A549 (cell line): ENCODE measurements around the gene CARMIL1. TPM values are rescaled to one million over a fixed set of nuclear protein-coding genes. Genes with fewer than 3 reads are reported as not detected.

Source experiments
- ATAC-seq, 2 experiments: fragments of 200-7000 bp in 1 of 2; fragments of >200 bp in 1 of 2; cut with Nextera tagmentation in 1 of 2; cut with Tn5 transposase in 1 of 2; 3 replicates each; pipeline versions ENCODE4 v1.8.0 to v1.9.1; 2018 to 2020; ENCODE audit warnings: mild to moderate bottlenecking in 1 of 2, moderate library complexity in 1 of 2
- CTCF ChIA-PET: fragments of 300-600 bp; sonication (Branson Sonifier 250); formaldehyde crosslinking; extraction: SDS; loops from one replicate; lab custom pipeline; 2021; ENCODE audit warnings: antibody characterized with exemption, inconsistent platforms; lab: Yijun Ruan, JAX
- POLR2A ChIA-PET: fragments of 350-600 bp; formaldehyde crosslinking; extraction: SDS; loops from one replicate; lab custom pipeline; 2021; ENCODE audit warnings: antibody characterized with exemption, inconsistent platforms; lab: Yijun Ruan, JAX
- DNase-seq, 2 experiments: peaks; one replicate each; pipeline versions ENCODE4 v3.0.0 to v3.0.0-alpha.2; 2011 to 2016; ENCODE audit warnings: low read depth in 1 of 2, low spot score in 1 of 2
- FAIRE-seq: peaks from 2 replicates; lab custom pipeline; 2011; peaks lifted over from hg19 to GRCh38; lab: Jason Lieb, UNC
- H3K27ac ChIP-seq, 2 experiments: fragments of >200 bp; sonication (Bioruptor Twin); formaldehyde crosslinking; 3 replicates each; pipeline ENCODE4 v1.5.1; 2016 to 2017
- H3K4me1 ChIP-seq: fragments of >200 bp; sonication (Bioruptor Twin); formaldehyde crosslinking; 3 replicates; pipeline ENCODE4 v1.6.1; 2016
- H3K4me2 ChIP-seq: fragments of >200 bp; sonication (Bioruptor Twin); formaldehyde crosslinking; 3 replicates; pipeline ENCODE4 v1.6.1; 2016
- H3K4me3 ChIP-seq: fragments of >200 bp; sonication (Bioruptor Twin); formaldehyde crosslinking; 3 replicates; pipeline ENCODE4 v1.5.1; 2016
- H3K9me3 ChIP-seq: fragments of >200 bp; sonication (Bioruptor Twin); formaldehyde crosslinking; 3 replicates; pipeline ENCODE4 v1.6.1; 2016
- CBX2 ChIP-seq: fragments of 200-600 bp; sonication (generic); IDR thresholded peaks from 2 replicates; pipeline ENCODE4 v1.6.1; 2016; ENCODE audit warnings: low read depth, mild to moderate bottlenecking, borderline replicate concordance
- CBX8 ChIP-seq: fragments of 200-600 bp; sonication (generic); IDR thresholded peaks from 2 replicates; pipeline ENCODE4 v1.6.1; 2016
- CEBPB ChIP-seq, 2 experiments: fragments of >200 bp in 1 of 2; sonication (Bioruptor Twin) in 1 of 2; formaldehyde crosslinking in 1 of 2; IDR thresholded peaks; 2 replicates each; pipeline ENCODE4 v1.6.1; 2012 to 2016
- EHF ChIP-seq: fragments of 250-450 bp; sonication (Bioruptor Pico); IDR thresholded peaks from 2 replicates; pipeline ENCODE4 v1.5.0; 2020; ENCODE audit warnings: mild to moderate bottlenecking
- EP300 ChIP-seq, 2 experiments: fragments of >200 bp; sonication (Bioruptor Twin); formaldehyde crosslinking; IDR thresholded peaks; 2 replicates in 1 of 2; 3 replicates in 1 of 2; pipeline ENCODE4 v1.6.1; 2016 to 2017
- ESRRA ChIP-seq: fragments of 150-350 bp; IDR thresholded peaks from 2 replicates; pipeline ENCODE4 v1.6.1; 2014; ENCODE audit warnings: mild to moderate bottlenecking, low read length, borderline replicate concordance
- FOSB ChIP-seq: fragments of 250-450 bp; sonication (Bioruptor Pico); IDR thresholded peaks from 2 replicates; pipeline ENCODE4 v1.5.0; 2020; ENCODE audit warnings: mild to moderate bottlenecking, moderate library complexity
- FOXS1 ChIP-seq: fragments of 250-450 bp; sonication (Bioruptor Pico); IDR thresholded peaks from 2 replicates; pipeline ENCODE4 v1.5.0; 2020; ENCODE audit warnings: mild to moderate bottlenecking, moderate library complexity
- HDAC2 ChIP-seq: fragments of 200-600 bp; sonication (generic); IDR thresholded peaks from 2 replicates; pipeline ENCODE4 v1.6.1; 2016
- HEYL ChIP-seq: fragments of 250-450 bp; sonication (Bioruptor Pico); IDR thresholded peaks from 2 replicates; pipeline ENCODE4 v1.8.0; 2021; ENCODE audit warnings: mild to moderate bottlenecking, moderate library complexity
- HOXA7 ChIP-seq: fragments of 250-450 bp; sonication (Bioruptor Pico); IDR thresholded peaks from 2 replicates; pipeline ENCODE4 v1.5.0; 2020; ENCODE audit warnings: mild to moderate bottlenecking, moderate library complexity
- HOXB5 ChIP-seq: fragments of 250-450 bp; sonication (Bioruptor Pico); IDR thresholded peaks from 2 replicates; pipeline ENCODE4 v1.5.0; 2020; ENCODE audit warnings: mild to moderate bottlenecking, moderate library complexity
- JUN ChIP-seq, 2 experiments: fragments of >200 bp; sonication (Bioruptor Twin); formaldehyde crosslinking; IDR thresholded peaks; 2 replicates in 1 of 2; 3 replicates in 1 of 2; pipeline ENCODE4 v1.6.1; 2016 to 2017
- JUNB ChIP-seq: fragments of >200 bp; sonication (Bioruptor Twin); formaldehyde crosslinking; IDR thresholded peaks from 2 replicates; pipeline ENCODE4 v1.6.1; 2016
- KDM5A ChIP-seq: fragments of 200-600 bp; sonication (generic); IDR thresholded peaks from 2 replicates; pipeline ENCODE4 v1.6.1; 2016; ENCODE audit warnings: antibody characterized with exemption, mild to moderate bottlenecking
- NR3C1 ChIP-seq: fragments of >200 bp; sonication (Bioruptor Twin); formaldehyde crosslinking; IDR thresholded peaks from 3 replicates; pipeline ENCODE4 v1.6.1; 2017
- PHF8 ChIP-seq: fragments of 200-600 bp; sonication (generic); IDR thresholded peaks from 2 replicates; pipeline ENCODE4 v1.6.1; 2016; ENCODE audit warnings: low read depth, mild to moderate bottlenecking, antibody characterized with exemption, moderate library complexity, borderline replicate concordance
- POLR2A ChIP-seq: IDR thresholded peaks from 2 replicates; pipeline ENCODE4 v1.6.1; 2012; ENCODE audit warnings: mild to moderate bottlenecking, low read length
- RNF2 ChIP-seq: fragments of 200-600 bp; sonication (generic); IDR thresholded peaks from 2 replicates; pipeline ENCODE4 v1.6.1; 2016; ENCODE audit warnings: low read depth, mild to moderate bottlenecking, antibody characterized with exemption, moderate library complexity, borderline replicate concordance
- SMC3 ChIP-seq: fragments of >200 bp; sonication (Bioruptor Twin); formaldehyde crosslinking; IDR thresholded peaks from 3 replicates; pipeline ENCODE4 v1.6.1; 2018; ENCODE audit warnings: inconsistent platforms
- SREBF2 ChIP-seq: fragments of 450-650 bp; IDR thresholded peaks from 2 replicates; pipeline ENCODE4 v1.6.1; 2014; ENCODE audit warnings: mild to moderate bottlenecking, moderate library complexity
- TFCP2L1 ChIP-seq: fragments of 250-450 bp; sonication (Bioruptor Pico); IDR thresholded peaks from 2 replicates; pipeline ENCODE4 v1.5.0; 2021; ENCODE audit warnings: mild to moderate bottlenecking
- WGBS: methylation state at CpG from one replicate; pipeline ENCODE4 v1.1.6; 2017; ENCODE audit errors: missing lambda C conversion rate; 5-methylcytosine and 5-hydroxymethylcytosine counted together
- polyA plus RNA-seq, 4 experiments: library from polyadenylated mRNA; depleted of rRNA in 3 of 4; stranded (reverse); fragments of >200 nt; fragmentation: RNase III in 1 of 4; extraction: RNeasy Plus Mini Kit Qiagen cat#74134 plus additional on column Dnase treatment in 1 of 4; gene quantifications; 2 replicates in 3 of 4; 3 replicates in 1 of 4; pipeline ENCODE4 v1.2.3, GENCODE V29; 2011 to 2017
- TF ChIP-seq, protein P1 (sequence below): fragments of 450-650 bp; IDR thresholded peaks from 2 replicates; pipeline ENCODE4 v1.6.1; 2014; ENCODE audit warnings: antibody characterized with exemption
- TF ChIP-seq, protein P2 (sequence below): IDR thresholded peaks from 2 replicates; pipeline ENCODE4 v1.6.1; 2012
- TF ChIP-seq, protein P3 (sequence below): fragments of 150-350 bp; IDR thresholded peaks from 2 replicates; pipeline ENCODE4 v1.6.1; 2014; ENCODE audit warnings: low read depth, mild to moderate bottlenecking, low read length

Gene CARMIL1
- polyA plus RNA-seq, 2 of the 4 experiments (the other 2 are of a cell fraction), result 11.5 to 11.8 TPM

DNA sequence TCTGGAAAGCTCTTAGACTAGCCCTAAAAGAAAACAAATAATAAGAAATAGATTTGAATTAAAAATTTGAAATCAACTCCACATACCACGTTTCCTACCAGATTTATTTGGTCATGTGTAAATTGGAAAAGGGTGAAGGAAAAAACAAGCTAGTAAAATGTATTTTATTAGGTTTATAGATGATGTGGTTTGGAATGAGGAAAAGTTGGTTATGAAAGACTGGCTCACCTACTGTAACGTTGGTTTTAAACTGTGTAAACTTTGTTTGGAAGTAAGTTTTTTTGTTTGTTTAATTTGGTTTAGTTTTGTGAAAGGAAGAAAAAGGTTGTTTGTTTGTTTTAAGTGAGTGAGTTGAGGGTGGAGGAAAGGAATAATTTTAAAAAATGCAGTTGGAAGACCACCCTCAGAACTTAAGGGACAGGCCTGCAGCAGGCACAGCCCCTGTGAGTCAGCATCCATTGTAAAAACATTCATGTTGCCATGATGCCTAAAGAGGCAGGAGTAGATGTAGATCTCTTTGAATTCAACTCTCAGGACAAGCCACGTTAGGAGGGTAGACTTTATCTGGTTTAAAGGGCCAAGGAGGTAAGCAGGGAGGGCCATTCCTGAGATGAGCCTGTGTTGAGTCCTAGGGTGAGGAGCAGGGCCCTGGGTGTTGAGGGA is 279.1 kb downstream of the CARMIL1 start:
- 39% methylated on average over 3 of the region's 3 CpGs for WGBS
- CTCF ChIA-PET, result interaction anchor here (0.8 to 2.3 kb wide), 3 partner anchors 279 to 335 kb away, joined by 3 to 13 read pairs (median 8); partner anchors contain the start of gene CARMIL1
- H3K27ac ChIP-seq, result no peak overlapping the region
- POLR2A ChIA-PET, result no interaction called here
- DNase-seq (no peak), FAIRE-seq (no peak), ATAC-seq (no peak)
- H3K4me2 ChIP-seq, result no peak overlapping the region
- no peak overlapping the region for H3K4me3 ChIP-seq
- no peaks in the 10 kb centered on the region for H3K4me1 ChIP-seq
- TF ChIP-seq CBX2 (no peak), ESRRA (no peak), CEBPB (IDR thresholded peaks at IDR 0.05) (no peak), TFCP2L1 (CRISPR knock-in tag) (no peak), PHF8 (no peak), SMC3 (no peak), JUN (IDR thresholded peaks at IDR 0.05) (no peak), FOSB (CRISPR knock-in tag) (no peak), JUNB (no peak), NR3C1 (no peak), SREBF2 (no peak), EP300 (IDR thresholded peaks at IDR 0.05) (no peak), HDAC2 (no peak), HEYL (no peak), HOXA7 (CRISPR knock-in tag) (no peak), FOXS1 (no peak), EHF (CRISPR knock-in tag) (no peak), KDM5A (no peak)
- TF ChIP-seq, protein P1, sequence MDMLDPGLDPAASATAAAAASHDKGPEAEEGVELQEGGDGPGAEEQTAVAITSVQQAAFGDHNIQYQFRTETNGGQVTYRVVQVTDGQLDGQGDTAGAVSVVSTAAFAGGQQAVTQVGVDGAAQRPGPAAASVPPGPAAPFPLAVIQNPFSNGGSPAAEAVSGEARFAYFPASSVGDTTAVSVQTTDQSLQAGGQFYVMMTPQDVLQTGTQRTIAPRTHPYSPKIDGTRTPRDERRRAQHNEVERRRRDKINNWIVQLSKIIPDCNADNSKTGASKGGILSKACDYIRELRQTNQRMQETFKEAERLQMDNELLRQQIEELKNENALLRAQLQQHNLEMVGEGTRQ, result no peak
- TF ChIP-seq, protein P2, sequence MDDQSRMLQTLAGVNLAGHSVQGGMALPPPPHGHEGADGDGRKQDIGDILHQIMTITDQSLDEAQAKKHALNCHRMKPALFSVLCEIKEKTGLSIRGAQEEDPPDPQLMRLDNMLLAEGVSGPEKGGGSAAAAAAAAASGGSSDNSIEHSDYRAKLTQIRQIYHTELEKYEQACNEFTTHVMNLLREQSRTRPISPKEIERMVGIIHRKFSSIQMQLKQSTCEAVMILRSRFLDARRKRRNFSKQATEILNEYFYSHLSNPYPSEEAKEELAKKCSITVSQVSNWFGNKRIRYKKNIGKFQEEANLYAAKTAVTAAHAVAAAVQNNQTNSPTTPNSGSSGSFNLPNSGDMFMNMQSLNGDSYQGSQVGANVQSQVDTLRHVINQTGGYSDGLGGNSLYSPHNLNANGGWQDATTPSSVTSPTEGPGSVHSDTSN, result no peak
- no peaks in the 10 kb centered on the region for H3K9me3 ChIP-seq

DNA sequence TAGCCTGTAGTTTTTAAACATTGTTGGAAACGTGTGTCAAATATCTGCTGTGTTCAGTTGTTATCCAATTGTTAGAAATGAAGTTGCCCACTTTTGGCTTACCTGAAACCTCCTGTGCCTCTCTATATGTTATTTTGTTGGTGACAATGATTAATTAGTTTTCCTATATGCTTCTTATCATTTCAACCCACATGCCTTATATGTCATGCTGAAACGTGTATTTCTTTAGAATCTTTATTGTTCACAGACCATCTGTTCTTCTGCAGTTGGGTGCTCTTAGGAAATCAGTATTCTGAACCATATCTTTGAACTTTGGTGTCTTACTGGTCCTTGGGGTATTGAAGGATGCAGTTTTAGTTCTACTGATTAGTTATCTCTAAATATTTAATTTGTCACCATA is 281.7 kb downstream of the CARMIL1 start:
- 66% methylated on average over 2 of the region's 2 CpGs for WGBS
- Histone ChIP-seq H3K4me1 (no peaks in the 10 kb centered on the region), H3K9me3 (no peaks in the 10 kb centered on the region), H3K4me2 (no peak overlapping the region), H3K27ac (no peak overlapping the region), H3K4me3 (no peak overlapping the region)
- ATAC-seq (no peak), DNase-seq (no peak), FAIRE-seq (no peak)
- CTCF ChIA-PET, result no interaction called here
- POLR2A ChIA-PET, result no interaction called here
- TF ChIP-seq, protein P2, result no peak
- no peak for TF ChIP-seq CBX8
- no peak for TF ChIP-seq RNF2
- no peak for TF ChIP-seq HDAC2

DNA sequence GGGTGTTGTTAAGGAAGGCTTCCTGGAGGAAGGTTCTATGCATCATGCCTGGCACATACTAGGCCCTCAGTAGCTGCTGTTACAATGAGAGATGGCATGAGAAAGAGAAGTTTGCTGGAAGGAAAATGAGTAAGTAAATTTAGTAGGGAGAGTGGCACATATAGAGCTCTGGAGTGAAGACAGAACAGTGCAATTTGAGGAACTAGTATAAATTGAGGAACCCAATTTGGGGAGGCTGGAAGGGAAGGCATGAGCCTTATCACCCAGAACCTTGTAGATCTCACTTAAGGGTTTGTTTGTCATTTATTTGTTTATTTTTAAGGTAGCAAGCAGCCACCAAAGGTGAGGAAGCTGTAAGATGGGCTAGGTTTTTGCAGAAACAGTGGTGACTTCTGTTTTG is 285.8 kb downstream of the CARMIL1 start:
- no peak overlapping the region for H3K4me2 ChIP-seq
- no peak for ATAC-seq
- H3K4me3 ChIP-seq, result no peak overlapping the region
- H3K9me3 ChIP-seq, result no peaks in the 10 kb centered on the region
- H3K4me1 ChIP-seq, result no peaks in the 10 kb centered on the region
- ChIA-PET CTCF (interaction anchor here (0.9 to 3.2 kb wide), 4 partner anchors 9 to 342 kb away, joined by 3 to 23 read pairs (median 4); partner anchors contain the start of gene CARMIL1), POLR2A (no interaction called here)
- DNase-seq, result no peak
- no peak for FAIRE-seq
- TF ChIP-seq HOXB5 (CRISPR knock-in tag) (no peak), POLR2A (no peak), SMC3 (no peak), ESRRA (no peak)
- TF ChIP-seq, protein P3, sequence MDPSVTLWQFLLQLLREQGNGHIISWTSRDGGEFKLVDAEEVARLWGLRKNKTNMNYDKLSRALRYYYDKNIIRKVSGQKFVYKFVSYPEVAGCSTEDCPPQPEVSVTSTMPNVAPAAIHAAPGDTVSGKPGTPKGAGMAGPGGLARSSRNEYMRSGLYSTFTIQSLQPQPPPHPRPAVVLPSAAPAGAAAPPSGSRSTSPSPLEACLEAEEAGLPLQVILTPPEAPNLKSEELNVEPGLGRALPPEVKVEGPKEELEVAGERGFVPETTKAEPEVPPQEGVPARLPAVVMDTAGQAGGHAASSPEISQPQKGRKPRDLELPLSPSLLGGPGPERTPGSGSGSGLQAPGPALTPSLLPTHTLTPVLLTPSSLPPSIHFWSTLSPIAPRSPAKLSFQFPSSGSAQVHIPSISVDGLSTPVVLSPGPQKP, result no peak
- no peak overlapping the region for H3K27ac ChIP-seq
